WTC11 (cell line): ENCODE results near the gene LAMP1. TPM values are rescaled to one million over a fixed set of nuclear protein-coding genes. Genes with fewer than 3 reads are reported as not detected.

ENCODE experiments used
- ATAC-seq: fragments of 200-7000 bp; cut with Tn5 transposase; 2 replicates; pipeline ENCODE4 v1.10.0; 2021; ENCODE audit warnings: mild to moderate bottlenecking, moderate library complexity
- CTCF ChIA-PET: fragments of 300-600 bp; sonication (Branson Sonifier 250); formaldehyde crosslinking; loops from one replicate; lab custom pipeline; 2021; ENCODE audit warnings: antibody characterized with exemption; lab: Charles Lee
- POLR2A ChIA-PET: fragments of 350-600 bp; sonication (Branson Sonifier 250); formaldehyde crosslinking; loops from one replicate; lab custom pipeline; 2021; ENCODE audit warnings: antibody characterized with exemption; lab: Charles Lee
- DNase-seq: peaks from one replicate; pipeline ENCODE4 v3.0.0; 2021; ENCODE audit warnings: low spot score
- H3K27ac Mint-ChIP-seq: 2 replicates; pipeline ENCODE4 v1.8.0; 2021; ENCODE audit warnings: mixed read lengths
- H3K27me3 Mint-ChIP-seq: 2 replicates; pipeline ENCODE4 v1.8.0; 2021; ENCODE audit warnings: low read depth, mild to moderate bottlenecking, moderate library complexity, mixed read lengths
- H3K36me3 Mint-ChIP-seq: 2 replicates; pipeline ENCODE4 v1.8.0; 2021; ENCODE audit warnings: mixed read lengths
- H3K4me1 Mint-ChIP-seq: 2 replicates; pipeline ENCODE4 v1.8.0; 2022; ENCODE audit warnings: mixed read lengths
- H3K4me3 Mint-ChIP-seq: 2 replicates; pipeline ENCODE4 v1.8.0; 2021; ENCODE audit warnings: mild to moderate bottlenecking, moderate library complexity, mixed read lengths
- H3K9me3 Mint-ChIP-seq: 2 replicates; pipeline ENCODE4 v1.8.0; 2021; ENCODE audit warnings: mixed read lengths
- ATF3 ChIP-seq: sonication (generic); formaldehyde crosslinking; conservative IDR thresholded peaks from 2 replicates; pipeline ENCODE4 v1.8.1; 2022; ENCODE audit warnings: mild to moderate bottlenecking, missing genetic modification reagents
- CDX4 ChIP-seq: fragments of 250-450 bp; sonication (Bioruptor Pico); IDR thresholded peaks from 2 replicates; pipeline ENCODE4 v1.9.0; 2021; ENCODE audit warnings: moderate library complexity, mild to moderate bottlenecking, inconsistent platforms, borderline replicate concordance
- CREB1 ChIP-seq: sonication (generic); formaldehyde crosslinking; IDR thresholded peaks from 2 replicates; pipeline ENCODE4 v1.8.0; 2023; ENCODE audit warnings: mild to moderate bottlenecking, missing genetic modification reagents
- E2F1 ChIP-seq: sonication (generic); formaldehyde crosslinking; IDR thresholded peaks from 2 replicates; pipeline ENCODE4 v1.8.0; 2022; ENCODE audit warnings: mild to moderate bottlenecking, missing genetic modification reagents
- EMX1 ChIP-seq: fragments of 250-450 bp; sonication (Bioruptor Pico); IDR thresholded peaks from 2 replicates; pipeline ENCODE4 v1.8.0; 2021; ENCODE audit warnings: mild to moderate bottlenecking
- ESRRA ChIP-seq: sonication (generic); formaldehyde crosslinking; IDR thresholded peaks from 2 replicates; pipeline ENCODE4 v1.8.1; 2022; ENCODE audit warnings: mild to moderate bottlenecking, missing genetic modification reagents, borderline replicate concordance
- FOXK1 ChIP-seq: sonication (generic); formaldehyde crosslinking; IDR thresholded peaks from 2 replicates; pipeline ENCODE4 v1.8.0; 2022; ENCODE audit warnings: mild to moderate bottlenecking, moderate library complexity, missing genetic modification reagents
- FOXP4 ChIP-seq: sonication (generic); formaldehyde crosslinking; IDR thresholded peaks from 2 replicates; pipeline ENCODE4 v1.8.0; 2022; ENCODE audit warnings: mild to moderate bottlenecking, missing genetic modification reagents
- HMGA2 ChIP-seq: fragments of 250-450 bp; sonication (Bioruptor Pico); IDR thresholded peaks from 2 replicates; pipeline ENCODE4 v1.4.0; 2021; ENCODE audit warnings: mild to moderate bottlenecking, moderate library complexity
- JUN ChIP-seq: sonication (generic); formaldehyde crosslinking; IDR thresholded peaks from 2 replicates; pipeline ENCODE4 v1.8.0; 2023; ENCODE audit warnings: mild to moderate bottlenecking, missing genetic modification reagents
- PRRX2 ChIP-seq: fragments of 250-450 bp; sonication (Bioruptor Pico); IDR thresholded peaks from 2 replicates; pipeline ENCODE4 v1.8.0; 2021; ENCODE audit warnings: mild to moderate bottlenecking
- TEAD4 ChIP-seq: sonication (generic); formaldehyde crosslinking; IDR thresholded peaks from 2 replicates; pipeline ENCODE4 v1.8.0; 2022; ENCODE audit warnings: mild to moderate bottlenecking, missing genetic modification reagents
- USF1 ChIP-seq: sonication (generic); formaldehyde crosslinking; IDR thresholded peaks from 2 replicates; pipeline ENCODE4 v1.8.0; 2022; ENCODE audit warnings: mild to moderate bottlenecking, missing genetic modification reagents
- ZBTB21 ChIP-seq: sonication (generic); formaldehyde crosslinking; IDR thresholded peaks from 2 replicates; pipeline ENCODE4 v1.8.1; 2023; ENCODE audit warnings: mild to moderate bottlenecking, missing genetic modification reagents, borderline replicate concordance
- ZNF121 ChIP-seq: sonication (generic); formaldehyde crosslinking; IDR thresholded peaks from 2 replicates; pipeline ENCODE4 v1.8.0; 2023; ENCODE audit warnings: missing genetic modification reagents
- ZNF423 ChIP-seq: fragments of 250-450 bp; sonication (Bioruptor Pico); IDR thresholded peaks from 2 replicates; pipeline ENCODE4 v2.1.2; 2022; ENCODE audit warnings: mild to moderate bottlenecking, moderate library complexity
- ZNF671 ChIP-seq: fragments of 250-450 bp; sonication (Bioruptor Pico); IDR thresholded peaks from 2 replicates; pipeline ENCODE4 v1.8.0; 2021; ENCODE audit warnings: mild to moderate bottlenecking
- total RNA-seq: library from RNA; stranded (reverse); gene quantifications from 3 replicates; pipeline ENCODE4 v1.2.3, GENCODE V29; 2021

The LAMP1 gene
- total RNA-seq, 1 experiment from 2014 or later, result 150 TPM

GRCh38 chr13:113364901-113365582, 68.0 kb downstream of the LAMP1 start:
- H3K27me3 Mint-ChIP-seq, result no peaks in the 10 kb centered on the region
- POLR2A ChIA-PET, result no interaction called here
- CTCF ChIA-PET, result interaction anchor here (0.6 to 6.1 kb wide), 3 partner anchors 27 to 197 kb away, joined by 3 to 34 read pairs (median 3); no protein-coding TSS in a partner anchor
- H3K27ac Mint-ChIP-seq, result peak overlapping the region; percentile 60; the same call in 1 of the 2 replicates
- peaks cover 6% of the 10 kb centered on the region for H3K36me3 Mint-ChIP-seq
- no peaks in the 10 kb centered on the region for H3K9me3 Mint-ChIP-seq
- no peak for TF ChIP-seq USF1 (CRISPR knock-in tag)
- 0 out of 2 replicates have a peak, but pooled peaks have one; percentile 26 for TF ChIP-seq ZBTB21
- H3K4me3 Mint-ChIP-seq, result no peak overlapping the region; the same call in 1 of the 2 replicates
- peaks cover 17% of the 10 kb centered on the region for H3K4me1 Mint-ChIP-seq
- ATAC-seq, result no peak
- DNase-seq, result no peak

- peak overlapping the region; percentile 60; the same call in 1 of the 2 replicates for H3K27ac Mint-ChIP-seq
- CTCF ChIA-PET, result interaction anchor here (1.5 to 6.1 kb wide), 2 partner anchors 14 to 26 kb away, joined by 3 to 34 read pairs; no protein-coding TSS in a partner anchor
- TF ChIP-seq ESRRA (CRISPR knock-in tag) (no peak), USF1 (CRISPR knock-in tag) (no peak), FOXK1 (CRISPR knock-in tag) (no peak), ATF3 (CRISPR knock-in tag) (no peak), CREB1 (no peak), FOXP4 (CRISPR knock-in tag) (no peak), ZNF121 (CRISPR knock-in tag) (no peak), EMX1 (CRISPR knock-in tag) (no peak), E2F1 (no peak), ZNF423 (CRISPR knock-in tag) (no peak), PRRX2 (CRISPR knock-in tag) (no peak), HMGA2 (no peak), JUN (no peak), CDX4 (no peak), ZNF671 (CRISPR knock-in tag) (no peak), TEAD4 (no peak)
- H3K4me1 Mint-ChIP-seq, result peaks cover 17% of the 10 kb centered on the region
- H3K36me3 Mint-ChIP-seq, result peaks cover under 1% of the 10 kb centered on the region; the same call in 1 of the 2 replicates
- no peaks in the 10 kb centered on the region for H3K9me3 Mint-ChIP-seq
- DNase-seq (no peak), ATAC-seq (no peak)
- H3K4me3 Mint-ChIP-seq, result no peak overlapping the region; the same call in none of the 2 replicates
- POLR2A ChIA-PET, result no interaction called here
- H3K27me3 Mint-ChIP-seq, result no peaks in the 10 kb centered on the region
Measured at GRCh38 chr13:113365583-113365970, 68.5 kb downstream of the LAMP1 start.
